ENCODE data around the gene DISC1. TPM values are rescaled to one million over a fixed set of nuclear protein-coding genes. Genes with fewer than 3 reads are reported as not detected.

DISC1 gene
- polyA plus RNA-seq, 1 donor from 2014 or later: 0.84 TPM

GRCh38 chr1:231867607-231868006, 241.0 kb downstream of the DISC1 start:
- Histone ChIP-seq H4K20me1 (ENCODE audit: insufficient read depth) (no peaks in the 10 kb centered on the region), H3K27me3 (ENCODE audit: insufficient read depth, low read depth, low read length) (no peaks in the 10 kb centered on the region), H3K4me3 (ENCODE audit: low read length) (no peak overlapping the region), H3K27ac (ENCODE audit: low read length) (no peak overlapping the region), H3K79me2 (replicated peaks; ENCODE audit: insufficient read depth, low read length) (no peaks in the 10 kb centered on the region), H3K9ac (ENCODE audit: low read length) (no peak overlapping the region), H3F3A (ENCODE audit: insufficient read depth, low read length, poor library complexity, severe bottlenecking) (no peaks in the 10 kb centered on the region), H3K9me3 (ENCODE audit: low read length) (no peaks in the 10 kb centered on the region), H3K4me2 (ENCODE audit: low read length) (no peak overlapping the region), H2AFZ (ENCODE audit: low read depth, low read length) (no peak overlapping the region), H3K9me2 (ENCODE audit: insufficient read depth, low read length) (no peaks in the 10 kb centered on the region), H3K36me3 (ENCODE audit: insufficient read depth, low read length) (no peaks in the 10 kb centered on the region)
- no peak for TF ChIP-seq EZH2 (IDR thresholded peaks at IDR 0.05; ENCODE audit: borderline replicate concordance, insufficient read depth, low read length, poor library complexity, severe bottlenecking)
- TF ChIP-seq SMC3 (conservative IDR thresholded peaks at IDR 0.05; ENCODE audit: poor library complexity): no peak
- no peak for TF ChIP-seq TAF1 (IDR thresholded peaks at IDR 0.05; ENCODE audit: low read depth)
- no peak for TF ChIP-seq EP300 (conservative IDR thresholded peaks at IDR 0.05; ENCODE audit: poor library complexity, severe bottlenecking)
- no peak for TF ChIP-seq CTCF (IDR thresholded peaks at IDR 0.05; ENCODE audit: poor library complexity, severe bottlenecking)
- TF ChIP-seq POLR2AphosphoS5 (IDR thresholded peaks at IDR 0.05): no peak
- TF ChIP-seq MXI1 (conservative IDR thresholded peaks at IDR 0.05; ENCODE audit: poor library complexity, severe bottlenecking): no peak
- no peak for TF ChIP-seq REST (IDR thresholded peaks at IDR 0.05; ENCODE audit: borderline replicate concordance)
- TF ChIP-seq RAD21 (conservative IDR thresholded peaks at IDR 0.05): no peak

GRCh38 chr1:231869364-231869763, 242.8 kb downstream of the DISC1 start:
- Histone ChIP-seq H3K4me3 (ENCODE audit: low read length) (no peak overlapping the region), H3K9me2 (ENCODE audit: insufficient read depth, low read length) (no peaks in the 10 kb centered on the region), H4K20me1 (ENCODE audit: insufficient read depth) (no peaks in the 10 kb centered on the region), H3K27me3 (ENCODE audit: insufficient read depth, low read depth, low read length) (no peaks in the 10 kb centered on the region), H2AFZ (ENCODE audit: low read depth, low read length) (no peak overlapping the region), H3K27ac (ENCODE audit: low read length) (no peak overlapping the region), H3K4me2 (ENCODE audit: low read length) (no peak overlapping the region), H3K36me3 (ENCODE audit: insufficient read depth, low read length) (no peaks in the 10 kb centered on the region), H3F3A (ENCODE audit: insufficient read depth, low read length, poor library complexity, severe bottlenecking) (no peaks in the 10 kb centered on the region), H3K9ac (ENCODE audit: low read length) (no peak overlapping the region), H3K9me3 (ENCODE audit: low read length) (no peaks in the 10 kb centered on the region), H3K79me2 (replicated peaks; ENCODE audit: insufficient read depth, low read length) (no peaks in the 10 kb centered on the region)
- TF ChIP-seq CTCF (IDR thresholded peaks at IDR 0.05; ENCODE audit: poor library complexity, severe bottlenecking): no peak
- no peak for TF ChIP-seq RAD21 (conservative IDR thresholded peaks at IDR 0.05)
- TF ChIP-seq EZH2 (IDR thresholded peaks at IDR 0.05; ENCODE audit: borderline replicate concordance, insufficient read depth, low read length, poor library complexity, severe bottlenecking): no peak
- no peak for TF ChIP-seq REST (IDR thresholded peaks at IDR 0.05; ENCODE audit: borderline replicate concordance)
- no peak for TF ChIP-seq SMC3 (conservative IDR thresholded peaks at IDR 0.05; ENCODE audit: poor library complexity)

Measured in neural cell (in vitro differentiated cells).